Activated T-cell treated with anti-CD3 and anti-CD28 coated beads, Interleukin-2, amount 50 U/mL, for 4 hours (primary cell): ENCODE measurements around the gene ULBP1. TPM values are rescaled to one million over a fixed set of nuclear protein-coding genes. Genes with fewer than 3 reads are reported as not detected.
"Not testable (repeated sequence)": the region's sequence is repeated elsewhere in the genome, so short reads cannot be mapped to it uniquely, and the experiment has no call there.

Experiments
- ATAC-seq, 2 donors: fragments of 200-7000 bp; cut with Tn5 transposase; one replicate each; pipeline ENCODE4 v1.10.0; 2021
- DNase-seq: peaks from one replicate; pipeline ENCODE4 v3.0.0-alpha.2; 2020
- H3K27me3 Mint-ChIP-seq: one replicate; pipeline ENCODE4 v1.8.0; 2021; ENCODE audit warnings: low read depth, mixed read lengths
- H3K36me3 Mint-ChIP-seq: one replicate; pipeline ENCODE4 v1.8.0; 2022; ENCODE audit warnings: mixed read lengths; ENCODE audit not compliant: insufficient read depth
- H3K4me1 Mint-ChIP-seq: one replicate; pipeline ENCODE4 v1.8.0; 2021; ENCODE audit warnings: low read depth, mixed read lengths
- H3K4me3 Mint-ChIP-seq: one replicate; pipeline ENCODE4 v1.8.0; 2021; ENCODE audit warnings: mild to moderate bottlenecking, moderate library complexity, mixed read lengths
- H3K9me3 Mint-ChIP-seq: one replicate; pipeline ENCODE4 v1.8.0; 2021; ENCODE audit warnings: mixed read lengths
- total RNA-seq, 3 donors: library from RNA; stranded (reverse); gene quantifications; one replicate each; pipeline ENCODE4 v1.2.1, GENCODE V29; 2021

Gene ULBP1
- total RNA-seq, 3 donors from 2014 or later, result 0.83 to 1.3 (median 1.2) TPM

- H3K4me3 Mint-ChIP-seq, result no peak overlapping the region
- H3K9me3 Mint-ChIP-seq, result no peaks in the 10 kb centered on the region
- peaks cover 72% of the 10 kb centered on the region for H3K27me3 Mint-ChIP-seq
- peaks cover 4% of the 10 kb centered on the region for H3K36me3 Mint-ChIP-seq
- H3K4me1 Mint-ChIP-seq, result peaks cover 19% of the 10 kb centered on the region
- ATAC-seq, result no peak
- no peak for DNase-seq
Observed at GRCh38 chr6:149967591-149967990, 3.8 kb downstream of the ULBP1 start.

- not testable (repeated sequence) for DNase-seq, H3K36me3 Mint-ChIP-seq, H3K4me3 Mint-ChIP-seq, ATAC-seq, H3K9me3 Mint-ChIP-seq
- H3K4me1 Mint-ChIP-seq, result peaks cover 18% of the 10 kb centered on the region
- peaks cover 72% of the 10 kb centered on the region for H3K27me3 Mint-ChIP-seq
Observed at GRCh38 chr6:149967999-149968398, 4.3 kb downstream of the ULBP1 start.

- H3K4me1 Mint-ChIP-seq, result peaks cover 12% of the 10 kb centered on the region
- ATAC-seq, H3K36me3 Mint-ChIP-seq, H3K9me3 Mint-ChIP-seq, H3K4me3 Mint-ChIP-seq, DNase-seq: not testable (repeated sequence)
- peaks cover 69% of the 10 kb centered on the region for H3K27me3 Mint-ChIP-seq
Observed at GRCh38 chr6:149968909-149969308, 5.2 kb downstream of the ULBP1 start.

- DNase-seq (no peak), ATAC-seq (no peak)
- Mint-ChIP-seq H3K4me3 (no peak overlapping the region), H3K27me3 (peaks cover 69% of the 10 kb centered on the region), H3K9me3 (no peaks in the 10 kb centered on the region), H3K4me1 (peaks cover 6% of the 10 kb centered on the region), H3K36me3 (peaks cover 4% of the 10 kb centered on the region)
Observed at GRCh38 chr6:149969635-149970034, 5.9 kb downstream of the ULBP1 start.

- not testable (repeated sequence) for H3K9me3 Mint-ChIP-seq, H3K4me1 Mint-ChIP-seq, H3K4me3 Mint-ChIP-seq, DNase-seq, H3K36me3 Mint-ChIP-seq
- peaks cover 69% of the 10 kb centered on the region for H3K27me3 Mint-ChIP-seq
- ATAC-seq, result peak in 1 of 2 donors; percentile 37
Observed at GRCh38 chr6:149974394-149974793, 10.7 kb downstream of the ULBP1 start.

- Mint-ChIP-seq H3K27me3 (peaks cover 67% of the 10 kb centered on the region), H3K36me3 (peaks cover 4% of the 10 kb centered on the region), H3K9me3 (no peaks in the 10 kb centered on the region), H3K4me1 (no peaks in the 10 kb centered on the region), H3K4me3 (no peak overlapping the region)
- no peak for DNase-seq
- ATAC-seq, result no peak
Observed at GRCh38 chr6:149974825-149975224, 11.1 kb downstream of the ULBP1 start.

GRCh38 chr6:149975400-149975799, 11.7 kb downstream of the ULBP1 start:
- no peak overlapping the region for H3K4me3 Mint-ChIP-seq
- no peaks in the 10 kb centered on the region for H3K4me1 Mint-ChIP-seq
- no peak for DNase-seq
- no peak for ATAC-seq
- H3K9me3 Mint-ChIP-seq, result no peaks in the 10 kb centered on the region
- peaks cover 1% of the 10 kb centered on the region for H3K36me3 Mint-ChIP-seq
- H3K27me3 Mint-ChIP-seq, result peaks cover 65% of the 10 kb centered on the region

- H3K4me1 Mint-ChIP-seq, result no peaks in the 10 kb centered on the region
- H3K9me3 Mint-ChIP-seq, result no peaks in the 10 kb centered on the region
- ATAC-seq (no peak), DNase-seq (no peak)
- peaks cover 1% of the 10 kb centered on the region for H3K36me3 Mint-ChIP-seq
- no peak overlapping the region for H3K4me3 Mint-ChIP-seq
- peaks cover 73% of the 10 kb centered on the region for H3K27me3 Mint-ChIP-seq
Observed at GRCh38 chr6:149977221-149977620, 13.5 kb downstream of the ULBP1 start.

- H3K4me1 Mint-ChIP-seq, result no peaks in the 10 kb centered on the region
- H3K36me3 Mint-ChIP-seq, result no peaks in the 10 kb centered on the region
- H3K4me3 Mint-ChIP-seq, result no peak overlapping the region
- H3K27me3 Mint-ChIP-seq, result peaks cover 74% of the 10 kb centered on the region
- ATAC-seq (no peak), DNase-seq (no peak)
- H3K9me3 Mint-ChIP-seq, result no peaks in the 10 kb centered on the region
Observed at GRCh38 chr6:149978610-149979009, 14.9 kb downstream of the ULBP1 start.

GRCh38 chr6:149979293-149979692, 15.6 kb downstream of the ULBP1 start:
- ATAC-seq (no peak), DNase-seq (no peak)
- H3K9me3 Mint-ChIP-seq, result no peaks in the 10 kb centered on the region
- no peak overlapping the region for H3K4me3 Mint-ChIP-seq
- peaks cover 70% of the 10 kb centered on the region for H3K27me3 Mint-ChIP-seq
- H3K36me3 Mint-ChIP-seq, result no peaks in the 10 kb centered on the region
- H3K4me1 Mint-ChIP-seq, result no peaks in the 10 kb centered on the region

GRCh38 chr6:149983145-149983544, 19.4 kb downstream of the ULBP1 start:
- Mint-ChIP-seq H3K27me3 (peaks cover 81% of the 10 kb centered on the region), H3K9me3 (peaks cover 5% of the 10 kb centered on the region), H3K4me1 (no peaks in the 10 kb centered on the region), H3K4me3 (no peak overlapping the region), H3K36me3 (no peaks in the 10 kb centered on the region)
- ATAC-seq (no peak), DNase-seq (no peak)

GRCh38 chr6:149984773-149985172, 21.0 kb downstream of the ULBP1 start:
- Mint-ChIP-seq H3K27me3 (peaks cover 87% of the 10 kb centered on the region), H3K36me3 (no peaks in the 10 kb centered on the region), H3K4me1 (peaks cover 7% of the 10 kb centered on the region), H3K9me3 (peaks cover 9% of the 10 kb centered on the region), H3K4me3 (no peak overlapping the region)
- DNase-seq (no peak), ATAC-seq (no peak)

GRCh38 chr6:149985481-149985937, 21.8 kb downstream of the ULBP1 start:
- Mint-ChIP-seq H3K36me3 (no peaks in the 10 kb centered on the region), H3K27me3 (peaks cover 89% of the 10 kb centered on the region), H3K4me1 (peaks cover 15% of the 10 kb centered on the region), H3K9me3 (peaks cover 9% of the 10 kb centered on the region), H3K4me3 (no peak overlapping the region)
- DNase-seq (no peak), ATAC-seq (peak in 1 of 2 donors; percentile 27)

- DNase-seq (no peak), ATAC-seq (no peak)
- H3K9me3 Mint-ChIP-seq, result peaks cover 9% of the 10 kb centered on the region
- H3K4me3 Mint-ChIP-seq, result no peak overlapping the region
- peaks cover 90% of the 10 kb centered on the region for H3K27me3 Mint-ChIP-seq
- H3K36me3 Mint-ChIP-seq, result no peaks in the 10 kb centered on the region
- H3K4me1 Mint-ChIP-seq, result peaks cover 27% of the 10 kb centered on the region
Observed at GRCh38 chr6:149987602-149988107, 23.9 kb downstream of the ULBP1 start.

- no peak for ATAC-seq
- peaks cover 27% of the 10 kb centered on the region for H3K4me1 Mint-ChIP-seq
- H3K4me3 Mint-ChIP-seq, result no peak overlapping the region
- no peaks in the 10 kb centered on the region for H3K36me3 Mint-ChIP-seq
- H3K9me3 Mint-ChIP-seq, result peaks cover 9% of the 10 kb centered on the region
- no peak for DNase-seq
- peaks cover 91% of the 10 kb centered on the region for H3K27me3 Mint-ChIP-seq
Observed at GRCh38 chr6:149988550-149989346, 25.0 kb downstream of the ULBP1 start.
